ENCODE results near the gene KCNA1.

DNA sequence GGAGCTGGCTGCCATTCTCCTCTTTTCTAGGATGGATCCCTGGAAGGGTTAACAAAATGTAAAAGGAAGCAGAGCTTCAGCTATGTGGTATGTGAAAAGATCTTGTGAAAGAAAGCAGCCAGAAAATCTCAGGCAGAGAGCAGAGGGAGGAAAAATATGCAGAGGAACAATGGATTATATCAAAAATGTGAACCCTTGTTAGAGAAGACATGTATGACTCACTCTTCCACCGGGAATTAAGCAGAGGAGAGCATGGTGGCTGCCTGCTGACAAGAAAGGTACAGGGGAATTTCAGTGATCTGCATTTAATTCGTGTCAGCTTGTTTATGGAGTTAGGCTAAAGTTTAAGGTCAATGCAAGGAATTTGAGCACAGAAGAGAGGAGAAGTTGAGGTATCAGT, 46.3 kb downstream of the KCNA1 start:
- TF ChIP-seq EZH2 (IDR thresholded peaks at IDR 0.05; ENCODE audit: borderline replicate concordance), result no peak
- TF ChIP-seq, protein P1, sequence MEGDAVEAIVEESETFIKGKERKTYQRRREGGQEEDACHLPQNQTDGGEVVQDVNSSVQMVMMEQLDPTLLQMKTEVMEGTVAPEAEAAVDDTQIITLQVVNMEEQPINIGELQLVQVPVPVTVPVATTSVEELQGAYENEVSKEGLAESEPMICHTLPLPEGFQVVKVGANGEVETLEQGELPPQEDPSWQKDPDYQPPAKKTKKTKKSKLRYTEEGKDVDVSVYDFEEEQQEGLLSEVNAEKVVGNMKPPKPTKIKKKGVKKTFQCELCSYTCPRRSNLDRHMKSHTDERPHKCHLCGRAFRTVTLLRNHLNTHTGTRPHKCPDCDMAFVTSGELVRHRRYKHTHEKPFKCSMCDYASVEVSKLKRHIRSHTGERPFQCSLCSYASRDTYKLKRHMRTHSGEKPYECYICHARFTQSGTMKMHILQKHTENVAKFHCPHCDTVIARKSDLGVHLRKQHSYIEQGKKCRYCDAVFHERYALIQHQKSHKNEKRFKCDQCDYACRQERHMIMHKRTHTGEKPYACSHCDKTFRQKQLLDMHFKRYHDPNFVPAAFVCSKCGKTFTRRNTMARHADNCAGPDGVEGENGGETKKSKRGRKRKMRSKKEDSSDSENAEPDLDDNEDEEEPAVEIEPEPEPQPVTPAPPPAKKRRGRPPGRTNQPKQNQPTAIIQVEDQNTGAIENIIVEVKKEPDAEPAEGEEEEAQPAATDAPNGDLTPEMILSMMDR (IDR thresholded peaks at IDR 0.05; ENCODE audit: poor library complexity), result no peak
